GM23338 (cell line): Measurements from ENCODE around the gene BLACAT1. TPM values are rescaled to one million over a fixed set of nuclear protein-coding genes. Genes with fewer than 3 reads are reported as not detected.

Source experiments
- ATAC-seq: fragments of 200-7000 bp; cut with Tn5 transposase; 3 replicates; pipeline ENCODE4 v1.9.1; 2020
- DNase-seq: peaks from one replicate; pipeline ENCODE4 v3.0.0-alpha.2; 2015; ENCODE audit warnings: low spot score
- H2AFZ ChIP-seq: fragments of 200-600 bp; sonication (generic); 2 replicates; pipeline ENCODE4 v1.8.0; 2016; ENCODE audit warnings: antibody characterized with exemption, mild to moderate bottlenecking, moderate library complexity
- H3F3A ChIP-seq: fragments of 200-600 bp; sonication (generic); replicated peaks from 2 replicates; pipeline ENCODE4 v1.8.0; 2017; ENCODE audit warnings: antibody characterized with exemption, mixed run types, low read depth
- H3K27ac ChIP-seq: fragments of 200-600 bp; sonication (generic); 2 replicates; pipeline ENCODE4 v1.6.1; 2016; ENCODE audit warnings: low read depth
- H3K27me3 ChIP-seq: fragments of 200-600 bp; sonication (generic); 2 replicates; pipeline ENCODE4 v1.8.0; 2016; ENCODE audit warnings: mild to moderate bottlenecking, mixed run types, moderate library complexity; ENCODE audit not compliant: insufficient read depth
- H3K36me3 ChIP-seq: fragments of 200-600 bp; sonication (generic); 2 replicates; pipeline ENCODE4 v1.8.0; 2016; ENCODE audit warnings: mild to moderate bottlenecking; ENCODE audit not compliant: insufficient read depth
- H3K4me1 ChIP-seq: fragments of 200-600 bp; sonication (generic); 2 replicates; pipeline ENCODE4 v1.8.0; 2016; ENCODE audit warnings: mild to moderate bottlenecking, moderate library complexity; ENCODE audit not compliant: insufficient read depth
- H3K4me2 ChIP-seq: fragments of 200-600 bp; sonication (generic); 2 replicates; pipeline ENCODE4 v1.7.1; 2017; ENCODE audit warnings: mixed run types
- H3K4me3 ChIP-seq: fragments of 200-600 bp; sonication (generic); 2 replicates; pipeline ENCODE4 v1.6.1; 2016; ENCODE audit warnings: mixed run types
- H3K79me2 ChIP-seq: fragments of 200-600 bp; sonication (generic); replicated peaks from 2 replicates; pipeline ENCODE4 v1.8.0; 2017; ENCODE audit warnings: mild to moderate bottlenecking; ENCODE audit not compliant: insufficient read depth
- H3K9me2 ChIP-seq: fragments of 200-600 bp; sonication (generic); 2 replicates; pipeline ENCODE4 v1.8.0; 2017; ENCODE audit not compliant: insufficient read depth
- H4K20me1 ChIP-seq: fragments of 200-600 bp; sonication (generic); replicated peaks from 2 replicates; pipeline ENCODE4 v1.8.0; 2017; ENCODE audit warnings: mild to moderate bottlenecking; ENCODE audit not compliant: insufficient read depth
- H3K27ac Mint-ChIP-seq: 2 replicates; pipeline ENCODE4 v1.8.0; 2020; ENCODE audit warnings: inconsistent platforms, mild to moderate bottlenecking, moderate library complexity, mixed read lengths
- H3K27me3 Mint-ChIP-seq: 3 replicates; pipeline ENCODE4 v1.8.0; 2022; ENCODE audit warnings: low read depth, mild to moderate bottlenecking, moderate library complexity, mixed read lengths, inconsistent platforms; ENCODE audit not compliant: insufficient read depth, poor library complexity
- H3K36me3 Mint-ChIP-seq: 3 replicates; pipeline ENCODE4 v1.8.0; 2021; ENCODE audit warnings: low read depth, mild to moderate bottlenecking, inconsistent platforms, moderate library complexity, mixed read lengths
- H3K4me1 Mint-ChIP-seq: 3 replicates; pipeline ENCODE4 v1.8.0; 2020; ENCODE audit warnings: mild to moderate bottlenecking, inconsistent platforms, mixed read lengths
- H3K4me3 Mint-ChIP-seq: 3 replicates; pipeline ENCODE4 v1.8.0; 2021; ENCODE audit warnings: moderate library complexity, mild to moderate bottlenecking, inconsistent platforms, mixed read lengths
- H3K9me3 Mint-ChIP-seq: 3 replicates; pipeline ENCODE4 v1.8.0; 2020; ENCODE audit warnings: moderate library complexity, mild to moderate bottlenecking, inconsistent platforms, mixed read lengths
- CREB1 ChIP-seq: fragments of 250-450 bp; sonication (Bioruptor Pico); IDR thresholded peaks from 2 replicates; pipeline ENCODE4 v1.5.0; 2020; ENCODE audit warnings: low read depth, mild to moderate bottlenecking, moderate library complexity
- JUNB ChIP-seq: IDR thresholded peaks from one replicate; pipeline ENCODE4 v1.6.1; 2016; ENCODE audit warnings: antibody characterized with exemption; ENCODE audit not compliant: unreplicated experiment
- polyA plus RNA-seq: library from polyadenylated mRNA; unstranded; fragments of >200 nt; fragmentation: Nextera tagmentation; extraction: Ambion mirVana; gene quantifications from 2 replicates; pipeline ENCODE4 v1.2.1, GENCODE V29; 2016
- total RNA-seq: library from RNA; depleted of rRNA; stranded (reverse); fragments of >200 nt; shearing (Covaris generic); gene quantifications from 2 replicates; pipeline ENCODE4 v1.2.3, GENCODE V29; 2014
- TF ChIP-seq, protein P1 (sequence below): IDR thresholded peaks from one replicate; pipeline ENCODE4 v1.6.1; 2018; ENCODE audit warnings: antibody characterized with exemption; ENCODE audit not compliant: unreplicated experiment
- TF ChIP-seq, protein P2 (sequence below), 2 experiments: fragments of 200-600 bp in 1 of 2; sonication (generic) in 1 of 2; conservative IDR thresholded peaks; 2 replicates each; pipeline versions ENCODE4 v1.5.1 to v1.6.1; 2016 to 2017; ENCODE audit warnings: antibody characterized with exemption in 2 of 2, low read depth in 2 of 2, mild to moderate bottlenecking in 2 of 2, moderate library complexity in 1 of 2

BLACAT1 gene
- total and polyA plus RNA-seq, 2 experiments from 2014 or later = 1.6 to 6.2 TPM

DNA sequence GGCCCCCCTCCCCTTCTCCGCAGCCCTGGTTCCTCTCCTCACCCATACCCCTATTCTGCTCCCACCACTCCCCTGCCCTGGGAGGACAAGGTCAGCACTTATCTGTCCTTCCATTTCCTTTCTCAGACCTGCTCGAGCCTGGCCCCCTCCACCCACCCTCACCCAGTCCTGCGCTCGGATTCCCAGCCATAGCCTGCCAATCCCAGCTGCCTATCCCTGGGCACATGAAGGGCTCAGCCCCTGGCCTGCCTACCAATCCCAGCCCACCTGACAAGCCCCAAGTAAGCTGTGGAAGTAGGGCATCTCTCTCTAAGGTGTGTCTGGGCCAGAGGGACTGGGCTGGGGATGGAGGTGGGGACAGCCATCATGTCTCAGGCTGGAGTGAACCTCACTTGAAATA is 5.4 kb downstream of the BLACAT1 start:
- Histone ChIP-seq H3K9me2 (no peaks in the 10 kb centered on the region), H3K27me3 (peaks cover 43% of the 10 kb centered on the region), H3F3A (peaks cover 36% of the 10 kb centered on the region), H3K27ac (peak overlapping the region; percentile 87; the same call in 1 of the 2 replicates), H3K36me3 (no peaks in the 10 kb centered on the region), H3K4me3 (peak overlapping the region; percentile 52), H4K20me1 (peaks cover 7% of the 10 kb centered on the region; the same call in 1 of the 2 replicates), H2AFZ (no peak overlapping the region), H3K79me2 (peaks cover 7% of the 10 kb centered on the region; the same call in 1 of the 2 replicates), H3K4me2 (peak overlapping the region; percentile 91), H3K4me1 (peaks cover 87% of the 10 kb centered on the region)
- Mint-ChIP-seq H3K4me3 (peak overlapping the region; percentile 80), H3K27me3 (peaks cover 30% of the 10 kb centered on the region), H3K27ac (peak overlapping the region; percentile 95), H3K9me3 (no peaks in the 10 kb centered on the region; the same call in 2 of the 3 replicates), H3K36me3 (peaks cover 40% of the 10 kb centered on the region), H3K4me1 (peaks cover 87% of the 10 kb centered on the region)
- TF ChIP-seq, protein P1, sequence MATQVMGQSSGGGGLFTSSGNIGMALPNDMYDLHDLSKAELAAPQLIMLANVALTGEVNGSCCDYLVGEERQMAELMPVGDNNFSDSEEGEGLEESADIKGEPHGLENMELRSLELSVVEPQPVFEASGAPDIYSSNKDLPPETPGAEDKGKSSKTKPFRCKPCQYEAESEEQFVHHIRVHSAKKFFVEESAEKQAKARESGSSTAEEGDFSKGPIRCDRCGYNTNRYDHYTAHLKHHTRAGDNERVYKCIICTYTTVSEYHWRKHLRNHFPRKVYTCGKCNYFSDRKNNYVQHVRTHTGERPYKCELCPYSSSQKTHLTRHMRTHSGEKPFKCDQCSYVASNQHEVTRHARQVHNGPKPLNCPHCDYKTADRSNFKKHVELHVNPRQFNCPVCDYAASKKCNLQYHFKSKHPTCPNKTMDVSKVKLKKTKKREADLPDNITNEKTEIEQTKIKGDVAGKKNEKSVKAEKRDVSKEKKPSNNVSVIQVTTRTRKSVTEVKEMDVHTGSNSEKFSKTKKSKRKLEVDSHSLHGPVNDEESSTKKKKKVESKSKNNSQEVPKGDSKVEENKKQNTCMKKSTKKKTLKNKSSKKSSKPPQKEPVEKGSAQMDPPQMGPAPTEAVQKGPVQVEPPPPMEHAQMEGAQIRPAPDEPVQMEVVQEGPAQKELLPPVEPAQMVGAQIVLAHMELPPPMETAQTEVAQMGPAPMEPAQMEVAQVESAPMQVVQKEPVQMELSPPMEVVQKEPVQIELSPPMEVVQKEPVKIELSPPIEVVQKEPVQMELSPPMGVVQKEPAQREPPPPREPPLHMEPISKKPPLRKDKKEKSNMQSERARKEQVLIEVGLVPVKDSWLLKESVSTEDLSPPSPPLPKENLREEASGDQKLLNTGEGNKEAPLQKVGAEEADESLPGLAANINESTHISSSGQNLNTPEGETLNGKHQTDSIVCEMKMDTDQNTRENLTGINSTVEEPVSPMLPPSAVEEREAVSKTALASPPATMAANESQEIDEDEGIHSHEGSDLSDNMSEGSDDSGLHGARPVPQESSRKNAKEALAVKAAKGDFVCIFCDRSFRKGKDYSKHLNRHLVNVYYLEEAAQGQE = no peak
- TF ChIP-seq CREB1 (CRISPR knock-in tag) = no peak
- peak; percentile 52 for DNase-seq
- ATAC-seq = peak; percentile 0

DNA sequence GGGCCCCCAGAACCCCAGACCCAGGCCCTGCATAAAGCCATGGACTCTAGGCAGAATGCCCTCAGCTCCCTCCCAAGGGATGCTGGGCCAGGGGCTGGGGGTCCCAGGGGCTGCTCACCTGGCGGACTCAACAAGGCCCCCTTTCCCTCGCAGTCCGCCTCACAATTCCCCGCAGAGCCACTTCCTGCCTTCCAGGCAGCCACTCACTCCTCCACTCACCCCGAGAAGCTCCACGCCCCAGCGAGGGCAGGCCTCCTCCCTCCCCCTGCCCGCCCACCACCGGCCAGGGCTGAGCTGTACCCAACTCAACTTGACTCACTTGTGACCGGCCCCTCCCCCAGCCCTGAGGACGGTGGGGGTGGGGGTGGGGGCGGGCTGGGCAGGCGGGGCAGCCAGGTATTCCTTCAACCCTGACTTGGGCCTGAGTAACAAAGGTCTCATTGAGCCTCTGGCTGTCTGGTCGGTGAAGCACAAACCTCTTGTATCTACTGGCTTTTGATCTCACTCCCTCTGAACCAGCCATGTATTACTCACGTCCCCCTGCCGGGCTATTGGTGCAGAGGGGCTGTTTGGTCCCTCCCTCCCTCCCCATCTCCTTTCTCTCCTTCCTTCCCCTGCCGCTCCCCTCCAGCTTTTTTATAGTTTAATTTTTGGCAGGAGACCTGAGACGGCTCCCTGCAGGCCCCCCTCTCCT is 5.9 kb downstream of the BLACAT1 start:
- Mint-ChIP-seq H3K4me1 (peaks cover 91% of the 10 kb centered on the region), H3K4me3 (peak overlapping the region; percentile 80), H3K9me3 (no peaks in the 10 kb centered on the region; the same call in 2 of the 3 replicates), H3K27me3 (peaks cover 35% of the 10 kb centered on the region), H3K27ac (peak overlapping the region; percentile 95), H3K36me3 (peaks cover 42% of the 10 kb centered on the region)
- H3K4me2 ChIP-seq = peak overlapping the region; percentile 91
- H3F3A ChIP-seq = peaks cover 39% of the 10 kb centered on the region
- H2AFZ ChIP-seq = no peak overlapping the region
- no peaks in the 10 kb centered on the region for H3K9me2 ChIP-seq
- H3K27me3 ChIP-seq = peaks cover 37% of the 10 kb centered on the region
- H3K4me1 ChIP-seq = peaks cover 85% of the 10 kb centered on the region
- H3K27ac ChIP-seq = no peak overlapping the region
- DNase-seq (peak; percentile 82), ATAC-seq (peak; percentile 11)
- TF ChIP-seq, protein P2, sequence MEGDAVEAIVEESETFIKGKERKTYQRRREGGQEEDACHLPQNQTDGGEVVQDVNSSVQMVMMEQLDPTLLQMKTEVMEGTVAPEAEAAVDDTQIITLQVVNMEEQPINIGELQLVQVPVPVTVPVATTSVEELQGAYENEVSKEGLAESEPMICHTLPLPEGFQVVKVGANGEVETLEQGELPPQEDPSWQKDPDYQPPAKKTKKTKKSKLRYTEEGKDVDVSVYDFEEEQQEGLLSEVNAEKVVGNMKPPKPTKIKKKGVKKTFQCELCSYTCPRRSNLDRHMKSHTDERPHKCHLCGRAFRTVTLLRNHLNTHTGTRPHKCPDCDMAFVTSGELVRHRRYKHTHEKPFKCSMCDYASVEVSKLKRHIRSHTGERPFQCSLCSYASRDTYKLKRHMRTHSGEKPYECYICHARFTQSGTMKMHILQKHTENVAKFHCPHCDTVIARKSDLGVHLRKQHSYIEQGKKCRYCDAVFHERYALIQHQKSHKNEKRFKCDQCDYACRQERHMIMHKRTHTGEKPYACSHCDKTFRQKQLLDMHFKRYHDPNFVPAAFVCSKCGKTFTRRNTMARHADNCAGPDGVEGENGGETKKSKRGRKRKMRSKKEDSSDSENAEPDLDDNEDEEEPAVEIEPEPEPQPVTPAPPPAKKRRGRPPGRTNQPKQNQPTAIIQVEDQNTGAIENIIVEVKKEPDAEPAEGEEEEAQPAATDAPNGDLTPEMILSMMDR (conservative IDR thresholded peaks at IDR 0.05; ENCODE audit: low read depth in 2 of 2) = no peak
- no peak for TF ChIP-seq JUNB
- TF ChIP-seq, protein P1 = no peak
- no peaks in the 10 kb centered on the region for H3K36me3 ChIP-seq
- peak overlapping the region; percentile 53 for H3K4me3 ChIP-seq
- H3K79me2 ChIP-seq = peaks cover 4% of the 10 kb centered on the region; the same call in 1 of the 2 replicates
- peaks cover 7% of the 10 kb centered on the region; the same call in 1 of the 2 replicates for H4K20me1 ChIP-seq
